ENCODE results near the gene SYNDIG1.

- TF ChIP-seq FOXA1 (IDR thresholded peaks at IDR 0.05): no peak
- TF ChIP-seq SP1 (IDR thresholded peaks at IDR 0.05): no peak
- no peak for TF ChIP-seq FOXK2 (IDR thresholded peaks at IDR 0.05)
Measured at GRCh38 chr20:24665741-24666191, 196.3 kb downstream of the SYNDIG1 start.
